ENCODE results near the gene TTC4.

TTC4 gene

DNA sequence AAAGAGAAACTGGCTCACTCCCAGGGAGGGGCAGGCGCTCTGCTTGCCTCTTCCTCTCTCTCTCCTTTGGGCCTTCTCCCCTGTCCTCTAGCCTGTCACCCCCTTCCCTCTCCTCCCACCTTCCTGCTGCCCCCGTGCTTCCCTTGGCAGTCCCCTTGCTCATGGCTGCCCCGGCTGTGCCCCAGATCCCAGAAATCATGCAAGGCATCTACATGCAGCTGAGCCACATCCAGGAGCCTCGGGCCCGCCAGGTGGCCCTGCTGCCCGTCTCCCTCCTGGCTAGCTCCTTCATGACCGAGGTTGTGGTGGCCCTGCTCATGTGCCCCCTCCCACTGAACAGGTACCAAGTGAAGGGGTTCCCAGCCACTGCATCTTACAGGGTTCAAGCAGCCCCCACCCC, 36.0 kb upstream of the TTC4 start:
- Histone ChIP-seq H3K27me3 (replicated peaks; ENCODE audit: insufficient read depth, low read length) (peaks cover 11% of the 10 kb centered on the region; the same call in 1 of the 2 replicates), H2AFZ (ENCODE audit: low read length) (no peak overlapping the region), H3K9me3 (replicated peaks; ENCODE audit: insufficient read depth, low read length) (no peaks in the 10 kb centered on the region), H4K20me1 (ENCODE audit: insufficient read depth, low read length) (no peaks in the 10 kb centered on the region), H3K4me3 (ENCODE audit: low read length) (no peak overlapping the region), H3K4me2 (ENCODE audit: low read depth, low read length) (no peak overlapping the region), H3K9ac (ENCODE audit: low read length) (no peak overlapping the region), H3K79me2 (ENCODE audit: low read length) (no peaks in the 10 kb centered on the region), H3K27ac (ENCODE audit: low read length) (no peak overlapping the region), H3K4me1 (ENCODE audit: low read length) (no peaks in the 10 kb centered on the region), H3F3A (ENCODE audit: insufficient read depth, low read length) (no peaks in the 10 kb centered on the region), H3K9me2 (replicated peaks; ENCODE audit: insufficient read depth, low read length) (no peaks in the 10 kb centered on the region), H3K36me3 (replicated peaks; ENCODE audit: insufficient read depth, low read length) (no peaks in the 10 kb centered on the region)
- DNase-seq, result no peak
- TF ChIP-seq EZH2phosphoT487 (IDR thresholded peaks at IDR 0.05; ENCODE audit: low read length) (no peak), EZH2 (optimal IDR thresholded peaks at IDR 0.05; ENCODE audit: low read depth, low read length) (no peak)

DNA sequence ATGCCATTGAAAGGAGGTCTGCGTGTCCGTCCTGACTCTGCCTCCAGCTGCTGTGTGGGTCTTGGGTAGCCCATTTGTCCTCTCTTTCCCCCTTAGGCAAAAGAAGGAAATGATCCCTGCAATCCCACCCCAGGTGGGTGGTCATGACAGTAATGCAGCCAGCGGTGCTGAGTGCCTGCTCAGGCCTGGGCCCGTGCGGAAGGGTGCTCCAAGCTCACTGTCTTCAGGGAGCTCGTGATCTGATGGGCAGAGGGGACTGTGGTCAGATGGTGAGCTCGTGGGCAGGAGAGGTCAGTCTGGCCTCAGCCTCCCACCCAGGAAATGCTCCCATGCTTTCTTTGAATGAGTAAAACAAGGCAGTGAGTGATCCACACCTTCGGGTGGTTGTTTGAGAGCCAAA, 35.3 kb upstream of the TTC4 start:
- H3K4me3 ChIP-seq (ENCODE audit: low read length), result no peak overlapping the region
- H3K79me2 ChIP-seq (ENCODE audit: low read length), result no peaks in the 10 kb centered on the region
- no peaks in the 10 kb centered on the region for H3K9me2 ChIP-seq (replicated peaks; ENCODE audit: insufficient read depth, low read length)
- no peaks in the 10 kb centered on the region for H3K9me3 ChIP-seq (replicated peaks; ENCODE audit: insufficient read depth, low read length)
- TF ChIP-seq, protein P1, sequence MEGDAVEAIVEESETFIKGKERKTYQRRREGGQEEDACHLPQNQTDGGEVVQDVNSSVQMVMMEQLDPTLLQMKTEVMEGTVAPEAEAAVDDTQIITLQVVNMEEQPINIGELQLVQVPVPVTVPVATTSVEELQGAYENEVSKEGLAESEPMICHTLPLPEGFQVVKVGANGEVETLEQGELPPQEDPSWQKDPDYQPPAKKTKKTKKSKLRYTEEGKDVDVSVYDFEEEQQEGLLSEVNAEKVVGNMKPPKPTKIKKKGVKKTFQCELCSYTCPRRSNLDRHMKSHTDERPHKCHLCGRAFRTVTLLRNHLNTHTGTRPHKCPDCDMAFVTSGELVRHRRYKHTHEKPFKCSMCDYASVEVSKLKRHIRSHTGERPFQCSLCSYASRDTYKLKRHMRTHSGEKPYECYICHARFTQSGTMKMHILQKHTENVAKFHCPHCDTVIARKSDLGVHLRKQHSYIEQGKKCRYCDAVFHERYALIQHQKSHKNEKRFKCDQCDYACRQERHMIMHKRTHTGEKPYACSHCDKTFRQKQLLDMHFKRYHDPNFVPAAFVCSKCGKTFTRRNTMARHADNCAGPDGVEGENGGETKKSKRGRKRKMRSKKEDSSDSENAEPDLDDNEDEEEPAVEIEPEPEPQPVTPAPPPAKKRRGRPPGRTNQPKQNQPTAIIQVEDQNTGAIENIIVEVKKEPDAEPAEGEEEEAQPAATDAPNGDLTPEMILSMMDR (IDR thresholded peaks at IDR 0.05; ENCODE audit: low read length), result no peak
- TF ChIP-seq EZH2 (optimal IDR thresholded peaks at IDR 0.05; ENCODE audit: low read depth, low read length) (no peak), EZH2phosphoT487 (IDR thresholded peaks at IDR 0.05; ENCODE audit: low read length) (no peak)
- DNase-seq, result no peak
- peaks cover 11% of the 10 kb centered on the region; the same call in 1 of the 2 replicates for H3K27me3 ChIP-seq (replicated peaks; ENCODE audit: insufficient read depth, low read length)
- H2AFZ ChIP-seq (ENCODE audit: low read length), result no peak overlapping the region
- H3K4me1 ChIP-seq (ENCODE audit: low read length), result no peaks in the 10 kb centered on the region
- H3K9ac ChIP-seq (ENCODE audit: low read length), result no peak overlapping the region
- H3K36me3 ChIP-seq (replicated peaks; ENCODE audit: insufficient read depth, low read length), result no peaks in the 10 kb centered on the region
- no peaks in the 10 kb centered on the region for H3F3A ChIP-seq (ENCODE audit: insufficient read depth, low read length)
- no peak overlapping the region for H3K4me2 ChIP-seq (ENCODE audit: low read depth, low read length)
- H3K27ac ChIP-seq (ENCODE audit: low read length), result no peak overlapping the region
- H4K20me1 ChIP-seq (ENCODE audit: insufficient read depth, low read length), result no peaks in the 10 kb centered on the region

DNA sequence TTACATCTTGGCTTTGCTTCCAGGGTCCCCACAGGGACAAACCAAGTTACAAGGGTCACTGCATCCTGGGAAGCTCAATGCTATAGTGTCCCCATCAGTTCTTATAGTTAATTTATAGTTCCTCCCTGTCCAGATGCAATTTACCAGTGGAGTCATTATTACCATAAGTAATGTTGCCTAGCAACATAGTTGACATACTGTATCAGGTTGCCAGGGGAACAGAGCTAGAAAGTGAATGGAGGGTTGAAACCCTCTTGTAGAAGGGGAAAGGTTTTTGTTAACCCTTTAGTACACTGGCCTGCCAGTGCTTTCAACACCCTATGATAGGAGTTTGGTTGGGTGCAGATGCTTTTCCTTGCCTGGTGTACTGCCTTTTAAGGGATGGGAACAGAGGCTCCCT, 34.3 kb upstream of the TTC4 start:
- Histone ChIP-seq H3K27me3 (replicated peaks; ENCODE audit: insufficient read depth, low read length) (peaks cover 11% of the 10 kb centered on the region; the same call in 1 of the 2 replicates), H3K4me2 (ENCODE audit: low read depth, low read length) (no peak overlapping the region), H3K4me3 (ENCODE audit: low read length) (no peak overlapping the region), H4K20me1 (ENCODE audit: insufficient read depth, low read length) (no peaks in the 10 kb centered on the region), H3F3A (ENCODE audit: insufficient read depth, low read length) (no peaks in the 10 kb centered on the region), H3K4me1 (ENCODE audit: low read length) (no peaks in the 10 kb centered on the region), H3K9me3 (replicated peaks; ENCODE audit: insufficient read depth, low read length) (no peaks in the 10 kb centered on the region), H2AFZ (ENCODE audit: low read length) (no peak overlapping the region), H3K36me3 (replicated peaks; ENCODE audit: insufficient read depth, low read length) (no peaks in the 10 kb centered on the region), H3K27ac (ENCODE audit: low read length) (no peak overlapping the region), H3K9ac (ENCODE audit: low read length) (no peak overlapping the region), H3K79me2 (ENCODE audit: low read length) (no peaks in the 10 kb centered on the region), H3K9me2 (replicated peaks; ENCODE audit: insufficient read depth, low read length) (no peaks in the 10 kb centered on the region)
- no peak for DNase-seq
- no peak for TF ChIP-seq EZH2 (optimal IDR thresholded peaks at IDR 0.05; ENCODE audit: low read depth, low read length)
- TF ChIP-seq, protein P1 (IDR thresholded peaks at IDR 0.05; ENCODE audit: low read length), result no peak
- TF ChIP-seq EZH2phosphoT487 (IDR thresholded peaks at IDR 0.05; ENCODE audit: low read length), result no peak

DNA sequence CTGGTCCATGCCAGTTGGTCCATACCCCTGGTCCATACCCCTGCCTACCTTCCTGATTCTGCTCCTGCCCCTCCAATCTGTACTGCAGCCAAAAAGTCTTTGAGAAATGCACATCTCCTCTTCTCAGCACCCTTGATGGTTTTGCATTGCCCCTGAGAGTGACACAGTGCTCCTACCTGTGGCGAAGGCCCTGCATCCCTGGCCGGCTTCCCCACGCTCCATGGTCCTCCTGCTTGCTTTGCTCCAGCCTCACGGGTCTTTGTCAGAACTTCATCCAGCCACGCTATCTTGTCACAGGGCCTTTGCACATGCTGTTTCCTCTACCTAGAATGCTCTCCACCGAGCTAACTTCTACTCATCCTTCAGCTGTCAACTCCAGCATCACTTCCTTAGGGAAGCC, 32.2 kb upstream of the TTC4 start:
- TF ChIP-seq EZH2phosphoT487 (IDR thresholded peaks at IDR 0.05; ENCODE audit: low read length) (no peak), EZH2 (optimal IDR thresholded peaks at IDR 0.05; ENCODE audit: low read depth, low read length) (no peak)
- TF ChIP-seq, protein P1 (IDR thresholded peaks at IDR 0.05; ENCODE audit: low read length), result no peak
- Histone ChIP-seq H3K9ac (ENCODE audit: low read length) (no peak overlapping the region), H3K27me3 (replicated peaks; ENCODE audit: insufficient read depth, low read length) (no peaks in the 10 kb centered on the region), H3K36me3 (replicated peaks; ENCODE audit: insufficient read depth, low read length) (no peaks in the 10 kb centered on the region), H3K4me1 (ENCODE audit: low read length) (no peaks in the 10 kb centered on the region), H4K20me1 (ENCODE audit: insufficient read depth, low read length) (no peaks in the 10 kb centered on the region), H3F3A (ENCODE audit: insufficient read depth, low read length) (no peaks in the 10 kb centered on the region), H3K4me2 (ENCODE audit: low read depth, low read length) (no peak overlapping the region), H2AFZ (ENCODE audit: low read length) (no peak overlapping the region), H3K9me3 (replicated peaks; ENCODE audit: insufficient read depth, low read length) (no peaks in the 10 kb centered on the region), H3K4me3 (ENCODE audit: low read length) (no peak overlapping the region), H3K9me2 (replicated peaks; ENCODE audit: insufficient read depth, low read length) (no peaks in the 10 kb centered on the region), H3K79me2 (ENCODE audit: low read length) (no peaks in the 10 kb centered on the region), H3K27ac (ENCODE audit: low read length) (no peak overlapping the region)
- DNase-seq, result no peak

All from MM.1S (cell line).